ENCODE data around the gene SERPINB6. TPM values are rescaled to one million over a fixed set of nuclear protein-coding genes. Genes with fewer than 3 reads are reported as not detected.

SERPINB6 gene
- 10 to 100 TPM; 27.0 to 48.5 (median 38.7) TPM for total RNA-seq
- long read RNA-seq, transcript SERPINB6-205 (7 exons, 1,315 nt), result major isoform, 8 of 15 reads
- long read RNA-seq, partial matches to known transcripts, result 0 of 15 reads
- long read RNA-seq, other reads (novel, unspliced or antisense), result 1 of 15 reads

DNA sequence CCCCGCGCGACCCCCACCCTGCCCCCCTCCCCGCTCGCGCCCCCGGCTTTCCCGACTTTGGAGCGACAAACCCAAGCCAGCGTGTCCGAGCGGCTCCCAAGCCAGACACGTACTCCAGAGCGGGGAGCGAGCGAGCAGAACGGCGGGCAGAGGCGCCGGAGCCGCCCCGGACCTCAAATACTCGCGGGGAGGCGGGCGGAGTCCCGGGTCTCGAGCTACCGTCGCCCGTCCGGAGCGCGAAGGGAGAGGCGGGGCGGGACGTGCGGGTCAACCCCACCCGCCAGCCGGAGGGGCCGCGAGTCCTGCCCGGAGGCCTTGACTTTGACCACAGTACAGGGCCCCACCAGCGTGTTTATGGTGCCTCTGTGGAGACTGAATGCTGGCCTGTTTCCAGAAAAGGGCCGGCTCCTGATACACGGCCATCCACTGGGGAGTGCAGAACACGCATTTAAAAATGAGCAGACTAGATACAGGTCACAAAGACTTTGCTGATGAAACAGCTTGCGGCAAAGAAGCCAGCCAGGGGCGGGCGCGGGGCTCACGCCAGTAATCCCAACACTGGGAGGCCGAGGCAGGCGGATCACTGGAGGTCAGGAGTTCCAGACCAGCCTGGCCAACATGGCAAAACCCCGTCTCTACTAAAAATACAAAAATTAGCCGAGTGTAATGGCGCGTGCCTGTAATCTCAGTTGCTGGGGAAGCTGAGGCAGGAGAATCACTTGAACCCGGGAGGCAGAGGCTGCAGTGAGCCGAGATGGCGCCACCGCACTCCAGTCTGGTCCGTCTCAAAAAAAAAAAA, at the start of gene SERPINB6:
TSS of gene SERPINB6 (minus strand) at position 148 of the 799 bp plus-strand sequence. CDS start 12,235 bp downstream, outside the sequence.
- Histone ChIP-seq H3K36me3 (no peaks in the 10 kb centered on the region), H3K27me3 (no peaks in the 10 kb centered on the region), H3K27ac (peak within 1 kb of the TSS; percentile 86 to 94 (median 89)), H3K9me3 (no peaks in the 10 kb centered on the region), H3K4me3 (peak within 1 kb of the TSS; percentile 64 to 78 (median 78)), H3K4me1 (peaks cover 0 to 21% (median 3%) of the 10 kb centered on the region in 4 donors)
- intact Hi-C loops (cut with DNase I), result no loop called here
- ATAC-seq (peak; percentile 83 to 94 (median 91)), DNase-seq (peak; percentile 86 to 94 (median 92))
- TF ChIP-seq, protein P1, sequence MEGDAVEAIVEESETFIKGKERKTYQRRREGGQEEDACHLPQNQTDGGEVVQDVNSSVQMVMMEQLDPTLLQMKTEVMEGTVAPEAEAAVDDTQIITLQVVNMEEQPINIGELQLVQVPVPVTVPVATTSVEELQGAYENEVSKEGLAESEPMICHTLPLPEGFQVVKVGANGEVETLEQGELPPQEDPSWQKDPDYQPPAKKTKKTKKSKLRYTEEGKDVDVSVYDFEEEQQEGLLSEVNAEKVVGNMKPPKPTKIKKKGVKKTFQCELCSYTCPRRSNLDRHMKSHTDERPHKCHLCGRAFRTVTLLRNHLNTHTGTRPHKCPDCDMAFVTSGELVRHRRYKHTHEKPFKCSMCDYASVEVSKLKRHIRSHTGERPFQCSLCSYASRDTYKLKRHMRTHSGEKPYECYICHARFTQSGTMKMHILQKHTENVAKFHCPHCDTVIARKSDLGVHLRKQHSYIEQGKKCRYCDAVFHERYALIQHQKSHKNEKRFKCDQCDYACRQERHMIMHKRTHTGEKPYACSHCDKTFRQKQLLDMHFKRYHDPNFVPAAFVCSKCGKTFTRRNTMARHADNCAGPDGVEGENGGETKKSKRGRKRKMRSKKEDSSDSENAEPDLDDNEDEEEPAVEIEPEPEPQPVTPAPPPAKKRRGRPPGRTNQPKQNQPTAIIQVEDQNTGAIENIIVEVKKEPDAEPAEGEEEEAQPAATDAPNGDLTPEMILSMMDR (IDR thresholded peaks at IDR 0.05), result no peak
- peak; percentile 30 for TF ChIP-seq POLR2A (IDR thresholded peaks at IDR 0.05)
- 0% methylated on average over 20 of the region's 63 CpGs for WGBS (ENCODE audit: insufficient coverage, low coverage, low lambda C conversion rate, missing lambda C conversion rate)

DNA sequence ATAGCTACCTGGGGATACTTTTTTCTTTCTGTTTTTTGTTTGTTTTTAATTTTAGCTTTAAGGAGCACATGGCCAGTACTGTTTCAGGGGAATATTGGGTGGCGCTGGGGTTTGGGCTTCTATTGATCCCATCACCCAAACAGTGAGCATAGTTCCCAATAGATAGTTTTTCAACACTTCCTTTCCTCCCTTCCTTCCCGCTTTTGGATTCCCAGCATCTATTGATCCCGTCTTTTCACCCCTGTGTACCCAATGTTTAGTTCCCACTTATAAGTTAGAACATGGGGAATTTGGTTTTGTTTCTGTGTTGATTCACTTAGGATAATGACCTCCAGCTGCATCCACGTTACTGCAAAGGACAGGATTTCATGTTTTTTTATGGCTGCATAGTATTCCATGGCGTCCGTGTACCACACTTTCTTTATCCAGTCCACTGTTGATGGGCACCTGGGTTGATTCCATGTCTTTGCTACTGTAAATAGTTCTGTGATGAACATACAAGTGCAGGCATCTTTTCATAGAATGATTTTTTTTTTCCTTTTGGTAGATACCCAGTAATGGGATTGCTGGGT, 48.5 kb upstream of the SERPINB6 start:
- intact Hi-C loops (cut with DNase I), result no loop called here
- H3K27ac ChIP-seq, result no peak overlapping the region
- no peak overlapping the region for H3K4me3 ChIP-seq
- DNase-seq (no peak), ATAC-seq (no peak)
- H3K4me1 ChIP-seq, result peaks cover 0 to 16% (median 3%) of the 10 kb centered on the region in 4 donors
- peaks cover 0 to 54% (median 10%) of the 10 kb centered on the region in 4 donors for H3K36me3 ChIP-seq
- no peaks in the 10 kb centered on the region for H3K9me3 ChIP-seq
- no peak for TF ChIP-seq POLR2A (IDR thresholded peaks at IDR 0.05)
- TF ChIP-seq, protein P1 (IDR thresholded peaks at IDR 0.05), result no peak
- H3K27me3 ChIP-seq, result no peaks in the 10 kb centered on the region
- 81% methylated on average over 6 of the region's 6 CpGs for WGBS (ENCODE audit: insufficient coverage, low coverage, low lambda C conversion rate, missing lambda C conversion rate)

DNA sequence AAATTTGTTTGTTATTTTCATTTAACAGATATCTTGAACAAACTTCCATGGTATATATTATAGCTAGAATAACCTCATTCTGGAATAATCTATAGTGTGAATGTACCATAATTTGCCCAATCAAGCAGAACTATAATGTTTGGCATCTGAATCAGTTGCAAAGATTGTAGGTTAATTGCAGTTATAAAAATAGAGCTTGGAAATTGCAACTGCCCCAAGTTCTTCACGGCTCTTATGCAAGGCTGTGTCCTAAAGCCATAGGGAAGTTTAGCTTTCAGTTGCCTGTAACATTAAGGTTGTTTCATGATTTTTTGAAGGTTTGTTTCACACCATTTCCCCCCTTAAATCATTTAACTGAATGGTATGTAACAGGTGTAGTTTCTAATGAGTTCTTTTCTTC, 47.7 kb upstream of the SERPINB6 start:
- Histone ChIP-seq H3K27me3 (no peaks in the 10 kb centered on the region), H3K4me1 (peaks cover 0 to 9% (median 0%) of the 10 kb centered on the region in 4 donors), H3K36me3 (peaks cover 0 to 61% (median 13%) of the 10 kb centered on the region in 4 donors), H3K27ac (no peak overlapping the region), H3K4me3 (no peak overlapping the region), H3K9me3 (no peaks in the 10 kb centered on the region)
- intact Hi-C loops (cut with DNase I), result no loop called here
- WGBS (ENCODE audit: insufficient coverage, low coverage, low lambda C conversion rate, missing lambda C conversion rate), result 54% methylated on average over 1 of the region's 1 CpG
- DNase-seq, result no peak
- no peak for ATAC-seq
- TF ChIP-seq POLR2A (IDR thresholded peaks at IDR 0.05), result no peak
- TF ChIP-seq, protein P1 (IDR thresholded peaks at IDR 0.05), result no peak

DNA sequence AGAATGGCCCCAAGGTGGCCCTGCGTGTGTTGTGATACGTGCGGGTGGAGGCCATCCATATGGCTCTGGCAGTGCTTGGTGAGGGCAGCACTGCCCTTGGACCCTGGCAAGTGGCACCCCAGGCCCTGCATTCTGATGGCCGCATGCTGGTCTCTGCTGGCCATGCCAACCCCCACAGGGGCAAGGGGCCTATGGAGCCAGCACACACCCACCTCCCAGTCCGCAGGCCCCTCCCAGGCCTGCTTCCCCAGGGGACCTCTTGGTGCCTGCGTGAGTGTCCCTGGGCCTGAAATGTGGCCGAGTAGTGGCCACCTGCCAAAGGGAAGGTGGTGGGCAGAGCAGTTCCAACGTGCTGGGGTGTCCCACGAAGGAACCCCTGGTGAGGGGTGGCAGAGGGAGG, 45.9 kb upstream of the SERPINB6 start:
- intact Hi-C loops (cut with DNase I), result no loop called here
- ATAC-seq (peak in 1 of 4 donors; percentile 30), DNase-seq (no peak)
- H3K36me3 ChIP-seq, result peaks cover 0 to 61% (median 13%) of the 10 kb centered on the region in 4 donors
- no peak overlapping the region for H3K4me3 ChIP-seq
- TF ChIP-seq, protein P1 (IDR thresholded peaks at IDR 0.05), result no peak
- TF ChIP-seq POLR2A (IDR thresholded peaks at IDR 0.05), result no peak
- no peaks in the 10 kb centered on the region for H3K27me3 ChIP-seq
- H3K9me3 ChIP-seq, result no peaks in the 10 kb centered on the region
- no peak overlapping the region for H3K27ac ChIP-seq
- peaks cover 0 to 6% (median 0%) of the 10 kb centered on the region in 4 donors for H3K4me1 ChIP-seq
- no CpG with 5 or more reads among the region's 9 CpGs for WGBS (ENCODE audit: insufficient coverage, low coverage, low lambda C conversion rate, missing lambda C conversion rate)

Data from right lobe of liver (tissue), 6 donors.